Measurements from ENCODE around the gene PPP1R7. TPM values are rescaled to one million over a fixed set of nuclear protein-coding genes. Genes with fewer than 3 reads are reported as not detected.

PPP1R7 gene
- total RNA-seq, 1 experiment from 2014 or later, result 43.9 TPM

DNA sequence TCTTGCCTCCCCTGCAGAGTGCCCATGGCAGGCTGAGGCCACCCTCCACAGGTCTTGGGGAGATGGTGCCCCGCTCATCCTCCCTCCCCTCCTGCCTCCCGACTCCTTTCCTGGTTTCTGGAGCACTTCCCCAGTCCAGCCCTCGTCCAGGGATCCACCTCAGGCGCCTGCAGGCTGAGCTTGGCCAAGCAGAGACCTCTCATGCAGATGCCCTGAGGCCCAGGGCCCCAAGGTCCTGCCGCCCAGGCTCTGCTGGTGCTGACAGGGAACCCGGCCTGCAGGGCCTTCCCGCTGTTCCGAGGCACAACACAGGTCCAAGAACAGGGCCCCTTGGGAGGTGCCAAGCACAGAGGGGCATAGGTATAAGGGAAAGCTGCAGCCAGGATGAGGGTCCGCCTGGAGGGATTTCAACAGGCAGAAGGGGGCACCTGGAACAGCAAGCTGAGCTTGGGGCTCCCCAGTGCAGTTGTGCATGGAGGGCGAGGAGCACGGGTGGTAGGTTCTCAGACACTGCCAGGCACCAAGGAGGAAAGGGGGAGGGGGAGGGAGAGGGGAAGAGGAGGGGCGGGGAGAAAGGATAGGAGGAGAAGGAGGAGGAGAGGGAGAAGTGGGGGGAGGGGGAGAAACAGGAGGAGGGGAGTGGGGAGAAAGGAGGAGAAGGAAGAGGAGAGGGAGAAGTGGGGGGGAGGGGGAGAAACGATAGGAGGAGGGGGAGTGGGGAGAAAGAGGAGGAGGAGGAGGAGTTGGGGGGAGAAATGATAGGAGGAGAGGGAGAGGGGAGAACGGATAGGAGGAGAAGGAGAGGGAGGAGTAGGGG, 37.0 kb downstream of the PPP1R7 start:
- TF ChIP-seq, protein P1, sequence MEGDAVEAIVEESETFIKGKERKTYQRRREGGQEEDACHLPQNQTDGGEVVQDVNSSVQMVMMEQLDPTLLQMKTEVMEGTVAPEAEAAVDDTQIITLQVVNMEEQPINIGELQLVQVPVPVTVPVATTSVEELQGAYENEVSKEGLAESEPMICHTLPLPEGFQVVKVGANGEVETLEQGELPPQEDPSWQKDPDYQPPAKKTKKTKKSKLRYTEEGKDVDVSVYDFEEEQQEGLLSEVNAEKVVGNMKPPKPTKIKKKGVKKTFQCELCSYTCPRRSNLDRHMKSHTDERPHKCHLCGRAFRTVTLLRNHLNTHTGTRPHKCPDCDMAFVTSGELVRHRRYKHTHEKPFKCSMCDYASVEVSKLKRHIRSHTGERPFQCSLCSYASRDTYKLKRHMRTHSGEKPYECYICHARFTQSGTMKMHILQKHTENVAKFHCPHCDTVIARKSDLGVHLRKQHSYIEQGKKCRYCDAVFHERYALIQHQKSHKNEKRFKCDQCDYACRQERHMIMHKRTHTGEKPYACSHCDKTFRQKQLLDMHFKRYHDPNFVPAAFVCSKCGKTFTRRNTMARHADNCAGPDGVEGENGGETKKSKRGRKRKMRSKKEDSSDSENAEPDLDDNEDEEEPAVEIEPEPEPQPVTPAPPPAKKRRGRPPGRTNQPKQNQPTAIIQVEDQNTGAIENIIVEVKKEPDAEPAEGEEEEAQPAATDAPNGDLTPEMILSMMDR (IDR thresholded peaks at IDR 0.05; ENCODE audit: unreplicated experiment), result no peak
- H3K27ac Mint-ChIP-seq (ENCODE audit: low read depth, unreplicated experiment), result no peak overlapping the region
- ChIA-PET POLR2A (no interaction called here), CTCF (no interaction called here)
- H3K4me1 Mint-ChIP-seq (ENCODE audit: insufficient read depth, unreplicated experiment), result no peaks in the 10 kb centered on the region
- H3K27me3 Mint-ChIP-seq (ENCODE audit: insufficient read depth, unreplicated experiment), result no peaks in the 10 kb centered on the region
- no peak for DNase-seq (ENCODE audit: unreplicated experiment)
- H3K9me3 Mint-ChIP-seq (ENCODE audit: unreplicated experiment), result no peaks in the 10 kb centered on the region
- no TSS peak for BruUV-seq (replicated peaks)
- intact Hi-C loops (cut with micrococcal nuclease), result no loop called here
- H3K4me3 Mint-ChIP-seq (ENCODE audit: unreplicated experiment), result no peak overlapping the region
- no peaks in the 10 kb centered on the region for H3K36me3 Mint-ChIP-seq (ENCODE audit: insufficient read depth, unreplicated experiment)

DNA sequence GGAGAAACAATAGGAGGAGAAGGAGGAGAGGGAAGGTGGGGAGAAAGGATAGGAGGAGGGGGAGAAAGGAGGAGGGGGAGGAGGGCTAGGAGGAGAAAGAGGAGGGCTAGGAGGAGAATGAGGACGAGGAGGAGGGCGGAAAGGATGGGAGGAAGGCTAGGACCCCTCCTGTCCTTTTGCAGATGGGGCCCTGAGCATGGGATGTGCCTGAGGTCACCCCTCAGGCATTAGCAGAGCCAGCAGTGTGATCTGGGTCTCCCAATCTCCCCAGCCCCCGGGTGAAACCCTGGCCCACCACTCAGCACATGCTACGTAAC, 37.6 kb downstream of the PPP1R7 start:
- Mint-ChIP-seq H3K4me1 (ENCODE audit: insufficient read depth, unreplicated experiment) (no peaks in the 10 kb centered on the region), H3K27ac (ENCODE audit: low read depth, unreplicated experiment) (no peak overlapping the region), H3K36me3 (ENCODE audit: insufficient read depth, unreplicated experiment) (no peaks in the 10 kb centered on the region), H3K4me3 (ENCODE audit: unreplicated experiment) (no peak overlapping the region), H3K9me3 (ENCODE audit: unreplicated experiment) (no peaks in the 10 kb centered on the region), H3K27me3 (ENCODE audit: insufficient read depth, unreplicated experiment) (no peaks in the 10 kb centered on the region)
- no peak for DNase-seq (ENCODE audit: unreplicated experiment)
- no TSS peak for BruUV-seq (replicated peaks)
- ChIA-PET POLR2A (no interaction called here), CTCF (no interaction called here)
- TF ChIP-seq, protein P1 (IDR thresholded peaks at IDR 0.05; ENCODE audit: unreplicated experiment), result no peak
- intact Hi-C loops (cut with micrococcal nuclease), result no loop called here

DNA sequence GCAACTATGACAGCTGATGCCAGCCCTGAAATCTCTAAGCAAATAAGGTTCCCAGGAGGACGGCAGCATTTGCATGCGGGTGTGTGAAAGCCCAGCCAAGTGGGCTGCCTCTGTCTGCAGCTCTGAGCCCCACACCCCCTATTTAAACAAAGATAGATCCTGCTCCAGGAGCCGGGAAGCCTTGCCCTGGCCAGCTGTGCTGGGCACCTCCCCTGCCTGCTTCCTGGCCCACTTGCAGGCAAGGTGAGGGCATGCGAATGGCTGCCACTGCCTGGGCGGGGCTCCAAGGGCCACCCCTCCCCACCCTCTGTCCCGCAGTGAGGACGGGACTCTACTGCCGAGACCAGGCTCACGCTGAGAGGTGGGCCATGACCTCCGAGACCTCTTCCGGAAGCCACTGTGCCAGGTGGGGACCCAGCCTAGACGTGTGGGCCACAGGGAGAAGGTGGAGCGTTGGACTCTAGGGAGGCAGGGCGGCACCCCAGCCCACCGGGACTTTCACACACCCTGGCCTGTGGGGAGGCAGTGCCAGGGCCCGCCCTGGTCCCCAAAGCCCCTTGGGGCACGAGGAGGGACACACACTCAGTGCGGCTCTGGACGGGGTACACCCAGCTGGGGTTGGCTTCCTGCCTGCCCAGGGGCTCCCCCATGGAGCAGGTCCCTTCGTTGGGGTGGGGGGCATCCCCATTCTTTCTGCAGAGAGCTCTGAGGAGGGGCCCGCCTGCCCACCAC, 38.3 kb downstream of the PPP1R7 start, which contains the start of gene ANO7:
Gene ANO7 (plus strand): TSS at position 317 of the 732 bp plus-strand sequence. CDS start 1,387 bp downstream, outside the sequence.
- Mint-ChIP-seq H3K27me3 (ENCODE audit: insufficient read depth, unreplicated experiment) (no peaks in the 10 kb centered on the region), H3K36me3 (ENCODE audit: insufficient read depth, unreplicated experiment) (no peaks in the 10 kb centered on the region), H3K4me3 (ENCODE audit: unreplicated experiment) (no peak within 1 kb of the TSS), H3K4me1 (ENCODE audit: insufficient read depth, unreplicated experiment) (no peaks in the 10 kb centered on the region), H3K27ac (ENCODE audit: low read depth, unreplicated experiment) (no peak within 1 kb of the TSS), H3K9me3 (ENCODE audit: unreplicated experiment) (no peaks in the 10 kb centered on the region)
- POLR2A ChIA-PET, result no interaction called here
- CTCF ChIA-PET, result interaction anchor here (0.6 kb wide), 1 partner anchor 738 kb away, joined by 3 read pairs; no protein-coding TSS in a partner anchor
- TF ChIP-seq, protein P1 (IDR thresholded peaks at IDR 0.05; ENCODE audit: unreplicated experiment), result no peak
- BruUV-seq (replicated peaks), result no TSS peak
- no peak for DNase-seq (ENCODE audit: unreplicated experiment)
- intact Hi-C loops (cut with micrococcal nuclease), result no loop called here

DNA sequence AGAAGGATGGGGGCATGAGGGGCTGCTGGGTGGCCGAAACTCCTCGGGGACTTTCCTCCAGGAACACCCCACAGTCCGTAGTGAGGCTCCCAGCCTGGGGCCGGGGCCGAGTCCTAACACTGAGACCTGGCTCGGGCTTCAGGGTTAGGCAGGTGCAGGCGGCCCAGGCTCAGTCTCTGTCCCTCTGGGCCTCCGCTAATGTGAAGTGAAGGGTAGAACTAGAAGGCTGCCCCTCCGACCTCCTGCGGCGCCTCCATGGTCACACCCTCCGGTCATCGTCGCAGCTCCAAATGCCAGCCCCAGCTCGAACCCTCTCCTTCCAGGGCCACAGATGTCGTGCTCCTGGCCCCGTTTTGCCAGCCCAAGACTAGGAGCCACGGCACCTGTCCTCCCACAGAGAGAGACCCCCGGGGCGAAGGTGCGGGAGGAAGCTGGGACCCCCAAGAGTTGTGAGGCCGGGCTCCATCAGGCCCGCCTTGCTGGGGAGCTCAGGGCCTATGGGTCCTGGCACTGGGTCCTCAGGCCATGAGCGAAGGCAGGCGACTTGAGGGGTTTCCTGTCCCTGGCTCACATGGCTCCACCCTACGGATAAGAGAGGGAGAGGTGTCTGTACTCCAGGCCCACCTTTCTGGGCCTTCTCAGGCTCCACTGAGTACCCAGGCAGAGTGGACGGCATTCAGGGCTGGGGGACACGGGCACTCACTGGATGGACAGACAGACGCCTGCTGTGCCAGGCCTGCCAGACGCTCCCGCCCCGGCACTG, 39.0 kb downstream of the PPP1R7 start:
- Mint-ChIP-seq H3K4me3 (ENCODE audit: unreplicated experiment) (no peak overlapping the region), H3K27me3 (ENCODE audit: insufficient read depth, unreplicated experiment) (no peaks in the 10 kb centered on the region), H3K9me3 (ENCODE audit: unreplicated experiment) (no peaks in the 10 kb centered on the region), H3K27ac (ENCODE audit: low read depth, unreplicated experiment) (no peak overlapping the region), H3K36me3 (ENCODE audit: insufficient read depth, unreplicated experiment) (no peaks in the 10 kb centered on the region), H3K4me1 (ENCODE audit: insufficient read depth, unreplicated experiment) (no peaks in the 10 kb centered on the region)
- no TSS peak for BruUV-seq (replicated peaks)
- intact Hi-C loops (cut with micrococcal nuclease), result no loop called here
- TF ChIP-seq, protein P1 (IDR thresholded peaks at IDR 0.05; ENCODE audit: unreplicated experiment), result no peak
- ChIA-PET CTCF (interaction anchor here (0.6 kb wide), 1 partner anchor 739 kb away, joined by 3 read pairs; no protein-coding TSS in a partner anchor), POLR2A (no interaction called here)
- no peak for DNase-seq (ENCODE audit: unreplicated experiment)
